ENCODE data around the gene DPT.
"Not testable (repeated sequence)": the region's sequence is repeated elsewhere in the genome, so short reads cannot be mapped to it uniquely, and the experiment has no call there.

DPT gene

GRCh38 chr1:168728473-168729404, at the start of gene DPT:
Gene DPT, minus strand, starts transcription at chr1:168729206. Its CDS starts 32 bp downstream, at chr1:168729174.
- no peak for FAIRE-seq
- no peak for DNase-seq (ENCODE audit: low spot score)

- no peak for FAIRE-seq
Measured at GRCh38 chr1:168775366-168775765, 46.4 kb upstream of the DPT start.

GRCh38 chr1:168774241-168774640, 45.2 kb upstream of the DPT start:
- no peak for DNase-seq (ENCODE audit: low spot score)

More at GRCh38 chr1:168775366-168775765, 46.4 kb upstream of the DPT start:
- DNase-seq (ENCODE audit: low spot score), result no peak

GRCh38 chr1:168772428-168773060, 43.5 kb upstream of the DPT start:
- FAIRE-seq, result no peak
- DNase-seq (ENCODE audit: low spot score), result no peak

More at GRCh38 chr1:168774241-168774640, 45.2 kb upstream of the DPT start:
- FAIRE-seq, result no peak

- DNase-seq (ENCODE audit: low spot score), result no peak
- no peak for FAIRE-seq
Measured at GRCh38 chr1:168771104-168771630, 42.2 kb upstream of the DPT start.

- FAIRE-seq; DNase-seq (ENCODE audit: low spot score): not testable (repeated sequence)
Measured at GRCh38 chr1:168769893-168770292, 40.9 kb upstream of the DPT start.

- FAIRE-seq, result no peak
Measured at GRCh38 chr1:168767894-168768584, 39.0 kb upstream of the DPT start.

GRCh38 chr1:168766568-168766967, 37.6 kb upstream of the DPT start:
- FAIRE-seq (no peak), DNase-seq (ENCODE audit: low spot score) (no peak)

More at GRCh38 chr1:168767894-168768584, 39.0 kb upstream of the DPT start:
- no peak for DNase-seq (ENCODE audit: low spot score)

GRCh38 chr1:168763031-168763430, 34.0 kb upstream of the DPT start:
- FAIRE-seq (no peak), DNase-seq (ENCODE audit: low spot score) (no peak)

- DNase-seq (ENCODE audit: low spot score) (no peak), FAIRE-seq (no peak)
Measured at GRCh38 chr1:168762473-168762872, 33.5 kb upstream of the DPT start.

GRCh38 chr1:168760781-168761180, 31.8 kb upstream of the DPT start:
- FAIRE-seq, result no peak
- no peak for DNase-seq (ENCODE audit: low spot score)

GRCh38 chr1:168760241-168760640, 31.2 kb upstream of the DPT start:
- FAIRE-seq, result no peak
- no peak for DNase-seq (ENCODE audit: low spot score)

- FAIRE-seq (no peak), DNase-seq (ENCODE audit: low spot score) (no peak)
Measured at GRCh38 chr1:168759077-168759476, 30.1 kb upstream of the DPT start.

- no peak for DNase-seq (ENCODE audit: low spot score)
- FAIRE-seq, result no peak
Measured at GRCh38 chr1:168758503-168758902, 29.5 kb upstream of the DPT start.

- peak; percentile 33 for DNase-seq (ENCODE audit: low spot score)
- peak; percentile 82 for FAIRE-seq
Measured at GRCh38 chr1:168755800-168756418, 26.9 kb upstream of the DPT start.

- FAIRE-seq, result peak; percentile 97
Measured at GRCh38 chr1:168752171-168752832, 23.3 kb upstream of the DPT start.

GRCh38 chr1:168751195-168751650, 22.2 kb upstream of the DPT start:
- peak; percentile 96 for FAIRE-seq
- peak; percentile 74 for DNase-seq (ENCODE audit: low spot score)

More at GRCh38 chr1:168752171-168752832, 23.3 kb upstream of the DPT start:
- DNase-seq (ENCODE audit: low spot score), result peak; percentile 76

GRCh38 chr1:168742994-168743650, 14.1 kb upstream of the DPT start:
- FAIRE-seq, result no peak
- DNase-seq (ENCODE audit: low spot score), result no peak

- no peak for DNase-seq (ENCODE audit: low spot score)
Measured at GRCh38 chr1:168742386-168742785, 13.4 kb upstream of the DPT start.

GRCh38 chr1:168739908-168740307, 10.9 kb upstream of the DPT start:
- no peak for DNase-seq (ENCODE audit: low spot score)
- no peak for FAIRE-seq

More at GRCh38 chr1:168742386-168742785, 13.4 kb upstream of the DPT start:
- no peak for FAIRE-seq
